Hematopoietic multipotent progenitor cell (in vitro differentiated cells): Measurements from ENCODE around the gene CCR7. TPM values are rescaled to one million over a fixed set of nuclear protein-coding genes. Genes with fewer than 3 reads are reported as not detected.

Source experiments
- DNase-seq, 3 donors: peaks; one replicate each; pipeline ENCODE4 v3.0.0-alpha.2; 2011 to 2015; ENCODE audit warnings: low read depth in 2 of 3, low spot score in 2 of 3
- total RNA-seq: library from RNA; depleted of rRNA; stranded (reverse); fragments of >200 nt; gene quantifications from one replicate; pipeline ENCODE4 v1.2.3, GENCODE V29; 2012

CCR7 gene
- total RNA-seq, 1 donor = 4.6 TPM

DNA sequence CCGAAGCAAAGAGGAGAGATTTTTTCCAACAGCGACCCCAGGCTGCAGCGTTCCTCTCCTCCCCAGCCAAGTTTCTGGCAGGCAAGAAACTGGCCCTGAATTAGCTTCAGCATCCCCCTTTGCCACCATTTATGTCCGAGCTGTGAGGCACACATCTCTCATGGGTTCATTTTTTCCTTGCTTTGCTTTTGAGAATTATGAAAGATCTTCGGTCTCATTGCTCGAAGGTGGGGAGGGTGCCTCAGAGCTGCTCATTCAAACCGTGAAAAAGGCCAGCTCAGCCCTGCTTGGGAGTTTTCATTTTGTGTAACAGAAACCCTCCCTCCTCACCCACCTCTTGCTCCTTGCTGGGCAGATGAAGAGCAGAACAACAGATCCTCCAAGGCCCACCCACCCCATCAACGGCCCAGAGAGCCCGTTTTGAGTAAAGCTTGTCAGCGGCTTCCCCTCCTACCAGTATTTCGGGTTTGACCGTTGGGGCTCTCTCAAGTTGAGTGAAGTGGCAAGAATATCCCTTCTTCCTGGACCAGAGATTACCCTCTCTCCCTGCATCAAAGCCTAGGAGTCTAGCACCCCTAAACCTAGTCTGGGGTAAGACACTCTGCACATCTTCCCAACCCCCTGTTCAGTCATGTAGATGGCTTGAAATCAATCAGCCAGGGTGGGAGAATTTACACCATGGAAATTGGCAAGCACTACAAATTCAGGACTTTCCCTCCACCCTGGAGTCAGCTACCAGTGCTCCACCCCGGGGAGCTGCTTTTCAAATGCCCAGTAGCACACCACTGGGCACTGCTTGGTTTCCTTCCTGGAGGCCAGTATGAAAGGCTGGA is 1.8 kb downstream of the CCR7 start:
- no peak for DNase-seq

DNA sequence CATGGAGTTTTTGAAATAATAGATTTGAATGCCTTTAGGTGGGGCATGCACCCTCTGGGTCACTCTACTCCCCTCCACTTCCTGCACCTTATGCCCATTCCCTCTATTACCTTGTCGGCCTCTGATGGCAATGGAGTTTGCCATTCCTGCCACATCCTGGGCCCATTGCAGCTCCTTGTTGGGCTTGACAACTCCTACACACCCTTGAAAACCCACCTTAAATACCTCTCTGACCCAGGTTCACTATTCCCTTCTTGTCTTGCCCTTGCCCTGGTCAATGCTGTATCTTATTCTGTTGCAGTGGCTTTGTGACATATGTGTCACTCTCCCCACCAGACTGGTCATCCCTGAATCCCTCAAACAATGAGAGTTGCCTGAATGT is 2.4 kb downstream of the CCR7 start:
- DNase-seq = no peak

DNA sequence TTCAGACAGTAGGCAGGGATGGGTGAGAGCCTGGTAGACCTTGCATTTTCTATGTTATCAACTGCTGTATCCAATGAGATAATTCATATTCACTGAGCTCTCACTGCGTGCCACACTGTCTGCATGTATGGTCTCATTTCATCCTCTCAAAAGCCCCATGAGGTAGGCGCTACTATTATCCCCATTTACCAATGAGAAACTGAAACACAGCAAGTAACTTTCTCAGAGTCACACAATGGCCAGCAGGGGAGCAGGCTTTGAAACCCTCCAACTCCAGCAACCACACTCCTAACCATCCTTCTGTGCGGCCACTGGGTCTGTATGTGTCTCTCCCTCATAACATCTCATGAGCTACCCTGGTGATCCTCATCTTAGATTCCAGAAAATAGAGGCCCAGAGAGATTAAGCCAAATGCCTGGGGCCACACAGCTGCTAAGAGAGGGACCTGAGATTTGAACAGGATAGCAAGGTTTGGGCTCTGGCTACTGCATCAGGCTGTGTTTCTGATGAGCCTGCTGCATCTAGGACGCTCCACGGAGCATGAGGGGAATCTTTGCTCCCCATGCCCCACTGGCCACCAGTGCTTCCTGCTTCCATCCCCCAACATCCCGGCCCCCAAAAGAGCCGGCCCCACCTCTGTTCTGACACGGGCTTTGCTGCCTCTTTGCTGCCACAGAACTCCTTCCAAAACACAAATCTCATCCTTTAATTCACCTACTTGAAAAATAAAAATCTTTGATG is 3.2 kb downstream of the CCR7 start:
- DNase-seq = peak in 1 of 3 donors; percentile 37

- DNase-seq = no peak
These were observed 3.9 kb downstream of the CCR7 start for GRCh38 chr17:40561294-40561870.

- DNase-seq = peak in 1 of 3 donors; percentile 41
These were observed 4.5 kb downstream of the CCR7 start for GRCh38 chr17:40560592-40561293.

DNA sequence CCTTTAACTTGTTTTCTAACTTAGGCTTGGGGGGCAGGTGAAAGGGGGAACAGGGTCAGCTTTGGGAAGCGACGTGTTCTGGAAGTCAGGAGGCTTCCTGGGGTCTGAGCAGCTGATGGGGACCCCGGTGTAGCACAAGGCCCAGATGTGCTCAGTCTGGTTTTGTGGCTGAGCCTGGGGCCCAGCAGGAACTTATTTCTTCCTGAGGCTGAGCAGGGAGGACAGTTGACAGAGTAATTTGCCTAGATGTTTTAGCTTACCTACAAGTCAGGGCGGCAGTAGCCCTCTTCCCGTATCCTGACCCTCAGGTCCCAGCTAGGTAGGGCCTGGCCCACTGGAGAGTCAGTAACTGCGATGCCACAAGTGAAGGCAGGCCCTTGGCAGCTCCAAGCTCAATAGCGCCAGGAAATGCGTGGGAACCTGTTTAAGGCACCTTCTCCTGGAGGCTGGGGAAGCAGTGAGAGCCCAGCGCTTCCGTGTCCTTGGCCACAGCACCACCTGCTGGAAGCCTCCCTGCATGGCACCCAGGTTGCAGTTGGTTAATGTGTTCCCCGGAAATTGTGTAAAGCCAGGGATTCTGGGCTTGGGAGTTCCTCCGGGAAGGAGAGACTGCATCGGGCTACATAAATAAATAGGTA is 5.2 kb downstream of the CCR7 start:
- peak in 2 of 3 donors; percentile 69 to 84 for DNase-seq

DNA sequence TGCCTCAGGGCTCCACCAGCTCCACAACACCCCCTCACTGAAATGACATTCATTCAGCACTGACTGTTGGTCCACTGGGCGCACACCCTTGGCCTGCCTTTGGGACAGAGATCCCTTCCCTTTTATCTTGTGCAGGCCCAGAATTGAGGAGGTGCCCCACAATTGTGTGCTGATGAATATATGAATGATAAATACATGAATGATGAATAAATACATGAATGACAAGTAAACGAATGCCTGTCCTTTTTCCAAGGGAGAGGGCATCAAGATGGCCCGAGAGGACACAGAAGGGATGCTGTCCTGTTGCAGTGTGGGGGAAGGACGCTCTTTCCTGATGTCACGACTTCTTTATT is 5.7 kb downstream of the CCR7 start:
- no peak for DNase-seq

DNA sequence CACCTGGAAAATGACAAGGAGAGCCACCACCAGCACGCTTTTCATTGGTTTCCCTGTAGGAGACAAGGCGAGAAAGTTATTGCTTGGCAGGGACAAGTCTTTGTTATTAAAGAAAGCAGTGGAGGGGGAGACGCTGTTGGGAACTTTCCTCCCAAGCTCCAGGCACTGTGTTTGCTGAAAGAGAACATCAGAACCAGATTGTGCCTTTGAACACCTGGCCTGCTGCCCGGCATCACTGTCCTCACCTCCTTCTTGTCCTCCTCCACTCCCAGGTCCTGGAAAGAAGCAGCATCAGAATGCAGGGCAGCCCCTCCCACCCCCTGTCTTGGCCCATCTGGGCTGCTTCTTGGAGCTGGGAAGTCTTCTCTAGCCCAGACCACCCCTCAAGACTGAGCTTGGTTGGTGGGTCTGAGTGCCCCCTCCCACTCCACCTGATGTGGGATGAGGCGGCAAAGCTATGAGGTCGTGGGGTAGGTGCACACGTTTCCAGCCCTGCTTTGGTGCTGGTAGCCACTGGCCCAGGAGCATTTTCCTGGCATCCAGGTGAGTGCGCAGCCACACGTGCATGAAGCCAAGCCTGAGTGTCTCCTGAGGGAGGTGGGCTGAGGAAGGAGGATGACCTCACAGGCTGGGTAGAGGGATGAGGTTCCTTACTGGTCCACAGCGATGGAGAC is 6.2 kb downstream of the CCR7 start:
- no peak for DNase-seq

DNA sequence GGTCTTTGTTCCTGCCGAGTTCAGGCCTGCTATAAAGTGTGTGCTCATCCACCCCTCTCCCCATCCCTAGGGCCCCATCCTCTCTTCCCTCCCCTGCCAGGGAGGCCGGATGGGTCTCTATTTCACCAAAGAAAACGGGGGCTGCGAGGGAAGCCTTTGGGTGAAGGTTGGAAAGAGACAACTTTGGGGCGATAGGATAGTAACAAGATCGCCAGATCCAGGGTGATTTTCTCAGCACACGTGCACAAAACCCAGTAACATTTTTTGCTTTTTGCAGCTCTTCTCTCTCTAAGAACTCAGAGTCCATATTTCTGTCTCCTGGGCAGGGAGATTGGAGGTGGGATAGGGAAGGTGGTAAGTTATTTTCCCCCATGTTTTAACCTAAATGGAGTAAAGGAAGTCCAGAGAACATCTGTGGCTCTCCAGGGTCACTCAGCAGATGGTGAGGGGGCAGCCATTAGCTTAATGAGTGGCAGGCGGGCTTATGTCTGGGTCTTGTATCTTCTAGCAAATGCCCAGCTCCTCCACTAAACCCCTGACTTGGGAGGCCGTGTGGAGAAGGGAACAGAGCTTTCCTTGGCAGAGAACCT is 6.9 kb downstream of the CCR7 start:
- DNase-seq = no peak

DNA sequence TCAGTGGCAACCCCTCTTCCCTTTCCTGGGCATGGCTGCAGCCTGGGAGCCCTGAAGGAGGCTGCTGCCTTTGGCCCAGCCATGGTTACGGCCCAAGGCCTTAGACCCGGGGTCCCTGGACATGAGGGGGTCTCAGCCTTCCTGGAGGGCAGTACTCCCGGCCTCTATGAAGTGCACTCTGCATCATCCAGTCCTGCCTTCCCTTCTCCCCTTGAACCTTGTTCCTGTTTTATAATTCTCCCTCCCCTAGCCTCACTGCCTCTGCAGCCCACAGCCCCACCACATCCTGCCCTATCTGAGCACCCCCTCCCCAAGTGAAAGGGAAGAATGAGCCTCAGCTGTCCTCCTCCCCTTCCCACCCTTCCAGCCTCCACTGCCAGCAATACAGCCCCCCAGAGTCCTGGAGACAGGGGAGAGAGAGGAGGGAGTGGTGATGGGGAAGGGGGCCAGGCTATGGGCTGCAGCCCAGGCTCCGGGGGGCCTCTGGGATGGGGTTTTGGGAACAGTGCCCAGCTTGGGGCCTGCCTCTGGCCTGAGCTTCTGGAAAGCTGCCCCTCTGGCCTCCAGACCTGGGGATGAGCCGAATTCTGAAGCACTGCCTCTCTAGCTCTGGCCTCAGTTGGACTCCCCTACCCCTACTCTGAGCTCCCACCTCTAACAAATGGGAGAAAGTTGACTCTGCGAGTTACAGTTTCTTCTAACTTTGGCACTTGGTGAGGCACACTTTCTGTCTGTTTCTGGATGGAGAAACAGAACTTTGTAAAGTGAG is 7.6 kb downstream of the CCR7 start:
- DNase-seq = peak in 1 of 3 donors; percentile 52

DNA sequence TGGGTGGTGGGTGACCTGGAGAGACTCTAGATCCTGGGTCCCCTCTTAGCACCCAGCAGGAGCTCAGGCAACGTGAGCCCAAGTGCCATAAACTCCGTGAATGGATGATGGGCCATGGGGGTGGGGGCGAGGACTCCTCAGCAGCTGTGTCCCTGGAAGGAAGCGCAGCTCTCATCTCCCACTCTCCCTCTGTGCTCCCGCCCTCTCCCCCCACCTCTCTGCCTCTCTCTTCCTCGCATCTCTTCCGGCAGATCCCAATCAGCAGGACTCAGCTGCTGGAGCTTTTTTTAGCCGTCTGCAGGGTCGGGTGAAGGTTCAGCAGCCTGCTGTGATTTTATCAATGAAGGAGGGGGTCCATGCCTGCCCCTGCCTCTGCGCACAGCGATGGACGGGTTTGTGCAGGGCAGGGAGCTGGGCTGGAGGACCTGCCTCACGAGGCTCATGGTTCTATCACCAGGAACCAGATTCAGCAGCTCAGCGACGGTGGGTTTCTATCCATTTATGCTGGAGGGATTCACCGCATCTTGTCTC is 8.3 kb downstream of the CCR7 start:
- peak in 2 of 3 donors; percentile 72 to 91 for DNase-seq

DNA sequence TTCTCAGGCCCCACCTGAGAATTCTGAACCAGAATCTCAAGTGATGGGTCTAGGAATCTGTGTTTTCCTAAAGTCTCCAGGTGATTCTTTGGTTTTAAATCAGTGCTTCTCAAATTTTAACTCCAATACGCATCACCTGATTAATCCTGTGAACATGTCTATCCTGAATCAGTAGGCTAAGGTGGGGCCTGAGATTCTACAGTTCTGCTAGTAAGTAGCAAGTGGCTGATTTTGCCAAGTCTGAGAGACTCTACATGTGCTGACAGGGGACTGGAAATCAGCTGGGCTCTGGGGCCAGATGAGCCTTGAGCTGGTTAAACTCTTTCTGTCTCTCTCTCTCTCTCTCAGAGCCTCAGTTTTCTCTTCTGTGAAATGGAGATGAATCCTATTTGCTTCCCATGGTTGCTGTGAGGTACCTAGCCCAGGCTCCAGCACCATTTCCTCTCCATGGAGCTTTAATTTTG is 9.0 kb downstream of the CCR7 start:
- no peak for DNase-seq

- no peak for DNase-seq
These were observed 9.7 kb downstream of the CCR7 start for GRCh38 chr17:40555296-40556190.

- DNase-seq = no peak
These were observed 10.5 kb downstream of the CCR7 start for GRCh38 chr17:40554646-40555295.

- peak in 1 of 3 donors; percentile 59 for DNase-seq
These were observed 11.4 kb downstream of the CCR7 start for GRCh38 chr17:40553694-40554534.
